KOPT-K1 (cell line): ENCODE results near the gene FARP2.
"Not testable (repeated sequence)": the region's sequence is repeated elsewhere in the genome, so short reads cannot be mapped to it uniquely, and the experiment has no call there.

ENCODE experiments used
- H3K27ac ChIP-seq: fragments of 200-600 bp; sonication (generic); 2 replicates; pipeline ENCODE4 v1.5.1; 2016; ENCODE audit warnings: antibody characterized with exemption, mild to moderate bottlenecking, low read depth, low read length; ENCODE audit not compliant: poor library complexity, severe bottlenecking
- H3K36me3 ChIP-seq: fragments of 200-600 bp; sonication (generic); 2 replicates; pipeline ENCODE4 v1.5.1; 2017; ENCODE audit warnings: antibody characterized with exemption, mild to moderate bottlenecking, low read length, moderate library complexity; ENCODE audit not compliant: insufficient read depth
- H3K9me3 ChIP-seq: fragments of 200-600 bp; sonication (generic); 2 replicates; pipeline ENCODE4 v1.5.1; 2017; ENCODE audit warnings: antibody characterized with exemption, low read length, mild to moderate bottlenecking; ENCODE audit not compliant: insufficient read depth, poor library complexity, severe bottlenecking

The FARP2 gene

GRCh38 chr2:241511091-241511741 is 155.1 kb downstream of the FARP2 start:
- H3K9me3 ChIP-seq: no peaks in the 10 kb centered on the region
- no peaks in the 10 kb centered on the region for H3K36me3 ChIP-seq
- H3K27ac ChIP-seq: no peak overlapping the region

- Histone ChIP-seq H3K9me3 (no peaks in the 10 kb centered on the region), H3K27ac (no peak overlapping the region), H3K36me3 (no peaks in the 10 kb centered on the region)
Observed at GRCh38 chr2:241514553-241514952, 158.5 kb downstream of the FARP2 start.

- no peak overlapping the region for H3K27ac ChIP-seq
- H3K36me3 ChIP-seq: no peaks in the 10 kb centered on the region
- no peaks in the 10 kb centered on the region for H3K9me3 ChIP-seq
Observed at GRCh38 chr2:241514986-241515737, 159.1 kb downstream of the FARP2 start.

GRCh38 chr2:241516520-241516965 is 160.5 kb downstream of the FARP2 start:
- no peaks in the 10 kb centered on the region for H3K36me3 ChIP-seq
- no peaks in the 10 kb centered on the region for H3K9me3 ChIP-seq
- no peak overlapping the region for H3K27ac ChIP-seq

- Histone ChIP-seq H3K9me3 (no peaks in the 10 kb centered on the region), H3K36me3 (no peaks in the 10 kb centered on the region), H3K27ac (no peak overlapping the region)
Observed at GRCh38 chr2:241517297-241517696, 161.2 kb downstream of the FARP2 start.

GRCh38 chr2:241519669-241520068 is 163.6 kb downstream of the FARP2 start:
- no peaks in the 10 kb centered on the region for H3K36me3 ChIP-seq
- H3K9me3 ChIP-seq: no peaks in the 10 kb centered on the region
- no peak overlapping the region for H3K27ac ChIP-seq

- peaks cover 12% of the 10 kb centered on the region for H3K9me3 ChIP-seq
- no peaks in the 10 kb centered on the region for H3K36me3 ChIP-seq
- no peak overlapping the region for H3K27ac ChIP-seq
Observed at GRCh38 chr2:241522477-241522876, 166.4 kb downstream of the FARP2 start.

- peaks cover 12% of the 10 kb centered on the region for H3K9me3 ChIP-seq
- H3K36me3 ChIP-seq, H3K27ac ChIP-seq: not testable (repeated sequence)
Observed at GRCh38 chr2:241525818-241526780, 170.0 kb downstream of the FARP2 start.

GRCh38 chr2:241530571-241530970 is 174.5 kb downstream of the FARP2 start:
- no peaks in the 10 kb centered on the region for H3K36me3 ChIP-seq
- H3K27ac ChIP-seq: no peak overlapping the region
- peaks cover 12% of the 10 kb centered on the region for H3K9me3 ChIP-seq

- Histone ChIP-seq H3K27ac (no peak overlapping the region), H3K36me3 (no peaks in the 10 kb centered on the region), H3K9me3 (peaks cover 6% of the 10 kb centered on the region)
Observed at GRCh38 chr2:241531161-241531722, 175.2 kb downstream of the FARP2 start.

- Histone ChIP-seq H3K36me3 (no peaks in the 10 kb centered on the region), H3K9me3 (no peaks in the 10 kb centered on the region), H3K27ac (no peak overlapping the region)
Observed at GRCh38 chr2:241532168-241532567, 176.1 kb downstream of the FARP2 start.

GRCh38 chr2:241532733-241533601 is 176.9 kb downstream of the FARP2 start:
- Histone ChIP-seq H3K27ac (no peak overlapping the region), H3K36me3 (no peaks in the 10 kb centered on the region), H3K9me3 (no peaks in the 10 kb centered on the region)

GRCh38 chr2:241534293-241534692 is 178.2 kb downstream of the FARP2 start:
- Histone ChIP-seq H3K27ac (no peak overlapping the region), H3K9me3 (no peaks in the 10 kb centered on the region), H3K36me3 (no peaks in the 10 kb centered on the region)
